ENCODE data around the gene FRMD4B.
A peak's percentile ranks its signal among the peaks of the same experiment; 100 is the strongest.

The FRMD4B gene

DNA sequence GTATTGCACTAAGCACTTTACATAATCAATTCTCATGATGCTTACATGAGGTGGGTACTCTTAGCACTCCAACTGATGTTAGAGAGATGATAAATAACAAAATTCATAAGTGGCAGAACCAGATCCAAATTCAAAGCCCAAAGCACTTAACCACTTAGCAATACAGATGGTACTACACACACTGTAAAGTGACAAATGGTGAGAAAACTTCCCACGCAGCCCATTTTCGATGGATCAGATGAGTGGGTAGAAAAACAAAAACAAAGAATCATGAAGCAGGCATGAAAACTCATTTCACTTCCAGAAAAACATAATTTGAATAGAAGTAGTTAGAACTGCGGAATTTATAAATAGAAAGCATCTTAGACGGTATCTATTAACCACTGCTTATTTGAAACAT is 66.2 kb downstream of the FRMD4B start:
- DNase-seq (ENCODE audit: low spot score) = no peak
- in situ Hi-C loops (cut with MboI; ENCODE audit: low sequenced_read_pairs, unreplicated experiment) = loop anchor here (10.0 to 25.0 kb wide), 2 partner anchors 105 to 343 kb away; no protein-coding TSS in a partner anchor
- TF ChIP-seq, protein P1, sequence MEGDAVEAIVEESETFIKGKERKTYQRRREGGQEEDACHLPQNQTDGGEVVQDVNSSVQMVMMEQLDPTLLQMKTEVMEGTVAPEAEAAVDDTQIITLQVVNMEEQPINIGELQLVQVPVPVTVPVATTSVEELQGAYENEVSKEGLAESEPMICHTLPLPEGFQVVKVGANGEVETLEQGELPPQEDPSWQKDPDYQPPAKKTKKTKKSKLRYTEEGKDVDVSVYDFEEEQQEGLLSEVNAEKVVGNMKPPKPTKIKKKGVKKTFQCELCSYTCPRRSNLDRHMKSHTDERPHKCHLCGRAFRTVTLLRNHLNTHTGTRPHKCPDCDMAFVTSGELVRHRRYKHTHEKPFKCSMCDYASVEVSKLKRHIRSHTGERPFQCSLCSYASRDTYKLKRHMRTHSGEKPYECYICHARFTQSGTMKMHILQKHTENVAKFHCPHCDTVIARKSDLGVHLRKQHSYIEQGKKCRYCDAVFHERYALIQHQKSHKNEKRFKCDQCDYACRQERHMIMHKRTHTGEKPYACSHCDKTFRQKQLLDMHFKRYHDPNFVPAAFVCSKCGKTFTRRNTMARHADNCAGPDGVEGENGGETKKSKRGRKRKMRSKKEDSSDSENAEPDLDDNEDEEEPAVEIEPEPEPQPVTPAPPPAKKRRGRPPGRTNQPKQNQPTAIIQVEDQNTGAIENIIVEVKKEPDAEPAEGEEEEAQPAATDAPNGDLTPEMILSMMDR (IDR thresholded peaks at IDR 0.05; ENCODE audit: borderline replicate concordance, control extremely low read depth, extremely low read depth, insufficient read depth, missing control alignments) = no peak

GRCh38 chr3:69318410-69318809 is 67.5 kb downstream of the FRMD4B start:
- TF ChIP-seq, protein P1 (IDR thresholded peaks at IDR 0.05; ENCODE audit: borderline replicate concordance, control extremely low read depth, extremely low read depth, insufficient read depth, missing control alignments) = no peak
- in situ Hi-C loops (cut with MboI; ENCODE audit: low sequenced_read_pairs, unreplicated experiment) = loop anchor here (25.0 kb wide), 1 partner anchor 344 kb away; no protein-coding TSS in a partner anchor
- no peak for DNase-seq (ENCODE audit: low spot score)

DNA sequence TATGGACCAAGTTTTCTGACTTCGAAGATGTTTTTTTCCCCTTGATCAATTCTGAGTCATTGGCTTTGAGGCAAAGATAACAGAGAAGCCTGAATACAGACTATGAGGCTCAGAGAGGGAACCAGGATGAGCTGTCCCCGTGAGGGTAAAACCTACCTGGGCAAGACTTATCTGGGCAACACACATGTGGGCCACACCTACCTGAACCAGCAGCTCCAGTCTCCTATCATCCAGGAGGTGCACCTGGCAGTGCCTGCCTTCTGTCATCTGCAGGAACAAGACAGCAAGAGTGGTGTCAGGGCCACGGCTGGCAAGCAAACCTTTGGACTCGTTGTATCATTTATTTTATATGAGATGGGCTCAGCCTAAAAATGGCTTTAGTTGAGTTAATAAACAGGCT is 72.6 kb downstream of the FRMD4B start:
- in situ Hi-C loops (cut with MboI; ENCODE audit: low sequenced_read_pairs, unreplicated experiment) = loop anchor here (25.0 kb wide), 1 partner anchor 349 kb away; no protein-coding TSS in a partner anchor
- TF ChIP-seq, protein P1 (IDR thresholded peaks at IDR 0.05; ENCODE audit: borderline replicate concordance, control extremely low read depth, extremely low read depth, insufficient read depth, missing control alignments) = no peak
- no peak for DNase-seq (ENCODE audit: low spot score)

DNA sequence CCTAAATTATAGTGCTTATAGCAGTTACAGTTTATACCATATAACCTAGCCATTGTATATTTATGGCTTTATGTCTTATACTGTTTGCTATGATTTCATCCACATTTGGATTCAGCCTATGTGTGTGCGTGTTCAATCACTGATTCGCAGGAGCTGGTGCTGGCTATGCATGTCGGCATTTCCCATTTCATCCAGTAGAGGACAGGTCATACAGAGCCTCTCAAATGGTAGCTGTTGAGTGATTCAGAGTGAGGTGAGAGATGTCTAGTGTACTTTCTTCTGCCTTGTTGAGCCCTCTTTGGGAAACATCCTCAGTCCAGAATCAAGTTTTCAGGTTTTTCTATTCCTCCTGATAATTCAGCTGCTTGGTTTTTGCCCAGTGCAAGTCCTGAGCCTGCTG is 76.1 kb downstream of the FRMD4B start:
- TF ChIP-seq, protein P1 (IDR thresholded peaks at IDR 0.05; ENCODE audit: borderline replicate concordance, control extremely low read depth, extremely low read depth, insufficient read depth, missing control alignments) = no peak
- DNase-seq (ENCODE audit: low spot score) = no peak
- in situ Hi-C loops (cut with MboI; ENCODE audit: low sequenced_read_pairs, unreplicated experiment) = loop anchor here (5.0 to 25.0 kb wide), 2 partner anchors 148 to 352 kb away; no protein-coding TSS in a partner anchor

- in situ Hi-C loops (cut with MboI; ENCODE audit: low sequenced_read_pairs, unreplicated experiment) = loop anchor here (5.0 to 25.0 kb wide), 2 partner anchors 144 to 356 kb away; no protein-coding TSS in a partner anchor
- peak; percentile 67 for DNase-seq (ENCODE audit: low spot score)
- TF ChIP-seq, protein P1 (IDR thresholded peaks at IDR 0.05; ENCODE audit: borderline replicate concordance, control extremely low read depth, extremely low read depth, insufficient read depth, missing control alignments) = peak; percentile 68
These were observed 79.4 kb downstream of the FRMD4B start for GRCh38 chr3:69306239-69307185.

- in situ Hi-C loops (cut with MboI; ENCODE audit: low sequenced_read_pairs, unreplicated experiment) = loop anchor here (5.0 to 25.0 kb wide), 2 partner anchors 143 to 357 kb away; no protein-coding TSS in a partner anchor
These were observed 80.9 kb downstream of the FRMD4B start for GRCh38 chr3:69305011-69305410.

More at GRCh38 chr3:69305011-69305410, 80.9 kb downstream of the FRMD4B start:
- DNase-seq (ENCODE audit: low spot score) = no peak
- TF ChIP-seq, protein P1 (IDR thresholded peaks at IDR 0.05; ENCODE audit: borderline replicate concordance, control extremely low read depth, extremely low read depth, insufficient read depth, missing control alignments) = no peak
